ENCODE results near the gene KIAA1549. TPM values are rescaled to one million over a fixed set of nuclear protein-coding genes. Genes with fewer than 3 reads are reported as not detected.
"Not testable (repeated sequence)": the region's sequence is repeated elsewhere in the genome, so short reads cannot be mapped to it uniquely, and the experiment has no call there.

Gene KIAA1549
- total and polyA plus RNA-seq, 2 of the 4 experiments (the other 2 are of a cell fraction) = 1.3 to 3.3 TPM

DNA sequence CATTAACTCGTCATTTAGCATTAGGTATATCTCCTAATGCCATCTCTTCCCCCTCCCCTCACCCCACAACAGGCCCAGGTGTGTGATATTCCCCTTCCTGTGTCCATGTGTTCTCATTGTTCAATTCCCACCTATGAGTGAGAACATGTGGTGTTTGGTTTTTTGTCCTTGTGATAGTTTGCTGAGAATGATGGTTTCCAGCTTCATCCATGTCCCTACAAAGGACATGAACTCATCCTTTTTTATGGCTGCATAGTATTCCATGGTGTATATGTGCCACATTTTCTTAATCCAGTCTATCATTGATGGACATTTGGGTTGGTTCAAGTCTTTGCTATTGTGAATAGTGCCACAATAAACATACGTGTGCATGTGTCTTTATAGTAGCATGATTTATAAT, 169.9 kb downstream of the KIAA1549 start:
- H4K8ac ChIP-seq (ENCODE audit: low read depth in 2 of 2, low read length in 2 of 2); H3K27ac ChIP-seq (ENCODE audit: insufficient read depth, low read length); DNase-seq; H2AK9ac ChIP-seq (replicated peaks; ENCODE audit: low read depth, low read length, poor library complexity); H3K9me3 ChIP-seq (ENCODE audit: control insufficient read depth, insufficient read depth, low read length); H4K5ac ChIP-seq (ENCODE audit: low read depth, low read length); POLR2A ChIA-PET (ENCODE audit: unreplicated experiment); BruUV-seq (replicated peaks); H3K27me3 ChIP-seq (ENCODE audit: control insufficient read depth, insufficient read depth, low read length); H3K56ac ChIP-seq (ENCODE audit: extremely low read depth, insufficient read depth, low read length); H4K91ac ChIP-seq (ENCODE audit: insufficient read depth, low read depth, low read length); H3K14ac ChIP-seq (replicated peaks; ENCODE audit: low read depth, low read length); H3K4me1 ChIP-seq (ENCODE audit: control insufficient read depth, insufficient read depth, low read length); H3K18ac ChIP-seq (ENCODE audit: low read depth, low read length); H3K4me3 ChIP-seq (ENCODE audit: insufficient read depth, low read depth, low read length); H3K79me1 ChIP-seq (ENCODE audit: low read depth in 1 of 2, low read length in 2 of 2); CTCF ChIA-PET; H3K23ac ChIP-seq (ENCODE audit: low read depth, low read length); H2BK15ac ChIP-seq (ENCODE audit: low read depth, low read length); intact Hi-C loops (cut with micrococcal nuclease); H2BK120ac ChIP-seq (ENCODE audit: low read depth, low read length); ATAC-seq (ENCODE audit: low read depth); H2AFZ ChIP-seq (replicated peaks; ENCODE audit: low read length, poor library complexity); dilution Hi-C loops (cut with HindIII; ENCODE audit: low sequenced_read_pairs, unreplicated experiment); H2BK5ac ChIP-seq (ENCODE audit: low read depth, low read length, poor library complexity, severe bottlenecking); H3K9me1 ChIP-seq (ENCODE audit: insufficient read depth, low read length); H3K36me3 ChIP-seq (ENCODE audit: control insufficient read depth, insufficient read depth, low read length); in situ Hi-C loops (cut with MboI; ENCODE audit: low sequenced_read_pairs); H3K4me2 ChIP-seq (ENCODE audit: low read depth, low read length); H2BK20ac ChIP-seq (ENCODE audit: low read depth, low read length); H4K20me1 ChIP-seq (ENCODE audit: insufficient read depth, low read length); H3K9ac ChIP-seq (ENCODE audit: low read depth, low read length); H3K4ac ChIP-seq (ENCODE audit: low read depth, low read length); H2AK5ac ChIP-seq (ENCODE audit: low read depth, low read length): not testable (repeated sequence)
- WGBS, 2 experiments (ENCODE audit: extremely low coverage in 2 of 2, insufficient read length in 1 of 2) = no CpG with 5 or more reads among the region's 2 CpGs
